NCI-H460 (cell line): ENCODE results near the gene ITPR2. TPM values are rescaled to one million over a fixed set of nuclear protein-coding genes. Genes with fewer than 3 reads are reported as not detected.

ENCODE experiments used
- DNase-seq: peaks from one replicate; pipeline ENCODE4 v3.0.0-alpha.2; 2016; ENCODE audit warnings: low read depth; ENCODE audit errors: extremely low read depth
- total RNA-seq: library from RNA; depleted of rRNA; stranded (reverse); fragments of >200 nt; shearing (Covaris generic); gene quantifications from 2 replicates; pipeline ENCODE4 v1.2.3, GENCODE V29; 2014

Gene ITPR2
- total RNA-seq, 1 experiment from 2014 or later = 5.5 TPM

GRCh38 chr12:26374934-26375680 is 457.9 kb downstream of the ITPR2 start:
- DNase-seq = no peak

GRCh38 chr12:26373606-26374495 is 459.1 kb downstream of the ITPR2 start:
- DNase-seq = no peak

- DNase-seq = no peak
Observed at GRCh38 chr12:26372866-26373265, 460.1 kb downstream of the ITPR2 start.

GRCh38 chr12:26370098-26370497 is 462.9 kb downstream of the ITPR2 start:
- DNase-seq = no peak

- DNase-seq = peak; percentile 40
Observed at GRCh38 chr12:26369588-26369987, 463.4 kb downstream of the ITPR2 start.

- no peak for DNase-seq
Observed at GRCh38 chr12:26367991-26368730, 464.8 kb downstream of the ITPR2 start.

GRCh38 chr12:26361964-26362363 is 471.0 kb downstream of the ITPR2 start:
- no peak for DNase-seq

- DNase-seq = no peak
Observed at GRCh38 chr12:26360062-26360461, 472.9 kb downstream of the ITPR2 start.

- DNase-seq = no peak
Observed at GRCh38 chr12:26359576-26359975, 473.4 kb downstream of the ITPR2 start.

- no peak for DNase-seq
Observed at GRCh38 chr12:26358651-26359050, 474.3 kb downstream of the ITPR2 start.

GRCh38 chr12:26347300-26347699 is 485.7 kb downstream of the ITPR2 start:
- DNase-seq = no peak

- DNase-seq = no peak
Observed at GRCh38 chr12:26346736-26347135, 486.3 kb downstream of the ITPR2 start.

- DNase-seq = no peak
Observed at GRCh38 chr12:26345471-26346003, 487.5 kb downstream of the ITPR2 start.

GRCh38 chr12:26341491-26341890 is 491.5 kb downstream of the ITPR2 start:
- no peak for DNase-seq

- no peak for DNase-seq
Observed at GRCh38 chr12:26340649-26341048, 492.3 kb downstream of the ITPR2 start.

- DNase-seq = no peak
Observed at GRCh38 chr12:26339976-26340375, 493.0 kb downstream of the ITPR2 start.

- no peak for DNase-seq
Observed at GRCh38 chr12:26338586-26339572, 494.1 kb downstream of the ITPR2 start.

GRCh38 chr12:26335651-26336050 is 497.3 kb downstream of the ITPR2 start:
- DNase-seq = no peak

GRCh38 chr12:26334621-26335124 is 498.3 kb downstream of the ITPR2 start:
- DNase-seq = no peak
